K562 (cell line): ENCODE measurements around the gene NME7. TPM values are rescaled to one million over a fixed set of nuclear protein-coding genes. Genes with fewer than 3 reads are reported as not detected.

Source experiments
- ATAC-seq: fragments of 200-7000 bp; cut with Tn5 transposase; 3 replicates; pipeline ENCODE4 v1.9.1; 2020; ENCODE audit warnings: moderate library complexity
- BruUV-seq: library from RNA; stranded (reverse); fragments of 400-500 nt; replicated peaks from 2 replicates; lab custom pipeline; 2021; lab: Mats Ljungman, UMichigan
- CTCF ChIA-PET: fragments of 300-600 bp; formaldehyde crosslinking; extraction: SDS; loops from one replicate; lab custom pipeline; 2021; ENCODE audit warnings: low intra/inter-chr PET ratio; lab: Yijun Ruan, JAX
- POLR2A ChIA-PET: fragments of 300-600, 350-650 bp; sonication (Branson Sonifier 250); formaldehyde crosslinking; extraction: SDS; loops from one replicate; lab custom pipeline; 2021; ENCODE audit warnings: antibody characterized with exemption, inconsistent platforms; lab: Yijun Ruan, JAX
- DNase-seq, 4 experiments: peaks; one replicate each; pipeline versions ENCODE4 v3.0.0 to v3.0.0-alpha.2; 2011 to 2018; ENCODE audit warnings: low spot score in 3 of 4, mixed read lengths in 3 of 4; ENCODE audit errors: extremely low read depth in 1 of 4
- FAIRE-seq: peaks from 2 replicates; lab custom pipeline; 2011; peaks lifted over from hg19 to GRCh38; lab: Jason Lieb, UNC
- H2AFZ ChIP-seq: 2 replicates; pipeline ENCODE4 v1.6.0; 2011; ENCODE audit warnings: low read depth, low read length, control low read depth, inconsistent platforms
- H3K27ac ChIP-seq: fragments of 200-600 bp; 3 replicates; pipeline ENCODE4 v1.8.0; 2011; ENCODE audit warnings: low read depth, mild to moderate bottlenecking, control low read depth, inconsistent platforms, low read length, moderate library complexity, mixed read lengths; ENCODE audit errors: extremely low read depth
- H3K27me3 ChIP-seq, 2 experiments: fragments of 300-600 bp in 1 of 2; 2 replicates in 1 of 2; 3 replicates in 1 of 2; pipeline versions ENCODE4 v1.6.0 to v1.8.0; 2011; ENCODE audit warnings: inconsistent platforms in 2 of 2, low read length in 2 of 2, mild to moderate bottlenecking in 1 of 2, mixed read lengths in 1 of 2, moderate library complexity in 1 of 2; ENCODE audit not compliant: control insufficient read depth in 2 of 2, insufficient read depth in 2 of 2
- H3K36me3 ChIP-seq: fragments of 300-600 bp; 3 replicates; pipeline ENCODE4 v1.8.0; 2011; ENCODE audit warnings: mild to moderate bottlenecking, low read length, inconsistent platforms; ENCODE audit not compliant: control insufficient read depth, insufficient read depth
- H3K4me1 ChIP-seq, 2 experiments: fragments of 200-600 bp in 1 of 2; replicated peaks in 1 of 2; 2 replicates in 1 of 2; 3 replicates in 1 of 2; pipeline versions ENCODE4 v1.5.1 to v1.8.0; 2011; ENCODE audit warnings: inconsistent platforms in 2 of 2, low read length in 2 of 2, mild to moderate bottlenecking in 1 of 2, mixed read lengths in 1 of 2, moderate library complexity in 1 of 2; ENCODE audit not compliant: control insufficient read depth in 2 of 2, insufficient read depth in 2 of 2
- H3K4me2 ChIP-seq: 2 replicates; pipeline ENCODE4 v1.6.1; 2011; ENCODE audit warnings: low read length, control low read depth, inconsistent platforms, mixed read lengths; ENCODE audit not compliant: insufficient read depth
- H3K4me3 ChIP-seq: fragments of 200-600 bp; sonication (generic), shearing (Covaris generic); 2 replicates; pipeline ENCODE4 v1.5.1; 2016; ENCODE audit warnings: control low read depth, inconsistent platforms
- H3K79me2 ChIP-seq: fragments of 200-600 bp; 3 replicates; pipeline ENCODE4 v1.8.0; 2011; ENCODE audit warnings: low read length, inconsistent platforms; ENCODE audit not compliant: control insufficient read depth, insufficient read depth
- H3K9ac ChIP-seq, 2 experiments: 2 replicates each; pipeline versions ENCODE4 v1.6.0 to v1.6.1; 2011; ENCODE audit warnings: low read depth in 2 of 2, low read length in 2 of 2, control low read depth in 1 of 2, inconsistent platforms in 1 of 2, mild to moderate bottlenecking in 1 of 2, mixed read lengths in 1 of 2; ENCODE audit not compliant: insufficient read depth in 1 of 2
- H3K9me1 ChIP-seq: one replicate; pipeline ENCODE4 v1.6.0; 2011; ENCODE audit warnings: inconsistent platforms, mild to moderate bottlenecking, low read length, moderate library complexity; ENCODE audit not compliant: control insufficient read depth, insufficient read depth
- H3K9me3 ChIP-seq: replicated peaks from 2 replicates; pipeline ENCODE4 v1.5.1; 2011; ENCODE audit warnings: low read depth, low read length, inconsistent platforms; ENCODE audit not compliant: control insufficient read depth, insufficient read depth
- H4K20me1 ChIP-seq: replicated peaks from 2 replicates; pipeline ENCODE4 v1.6.1; 2011; ENCODE audit warnings: low read length, inconsistent platforms, mixed read lengths; ENCODE audit not compliant: control insufficient read depth, insufficient read depth
- CEBPG ChIP-seq, 3 experiments: fragments of 200-800 bp in 1 of 3; sonication (Bioruptor generic) in 1 of 3; sonication (generic) in 1 of 3; formaldehyde crosslinking in 1 of 3; IDR thresholded peaks in 2 of 3; conservative IDR thresholded peaks in 1 of 3; 2 replicates each; pipeline versions ENCODE4 v1.6.1 to v1.8.0; 2016 to 2022; ENCODE audit warnings: missing compliant biosample characterization in 2 of 3, missing genetic modification characterization in 2 of 3, mild to moderate bottlenecking in 1 of 3, missing genetic modification reagents in 1 of 3
- ETV6 ChIP-seq, 3 experiments: fragments of 150-350 bp in 1 of 3; sonication (generic) in 1 of 3; formaldehyde crosslinking in 1 of 3; IDR thresholded peaks; 2 replicates each; pipeline versions ENCODE4 v1.6.1 to v1.8.0; 2014 to 2022; ENCODE audit warnings: borderline replicate concordance in 2 of 3, low read depth in 2 of 3, antibody characterized with exemption in 1 of 3, low read length in 1 of 3, mild to moderate bottlenecking in 1 of 3, missing genetic modification reagents in 1 of 3
- HSF4 ChIP-seq: fragments of 250-450 bp; sonication (Bioruptor Pico); IDR thresholded peaks from 2 replicates; pipeline ENCODE4 v2.1.2; 2022; ENCODE audit warnings: mild to moderate bottlenecking, moderate library complexity, borderline replicate concordance
- MAFF ChIP-seq: IDR thresholded peaks from 2 replicates; pipeline ENCODE4 v1.6.1; 2012; ENCODE audit warnings: low read length, improper control_type of control experiment
- MAFK ChIP-seq: IDR thresholded peaks from 2 replicates; pipeline ENCODE4 v1.6.1; 2011; ENCODE audit warnings: low read length, improper control_type of control experiment
- NKRF ChIP-seq: fragments of 450-650 bp; IDR thresholded peaks from 2 replicates; pipeline ENCODE4 v1.6.1; 2016; ENCODE audit warnings: borderline replicate concordance
- PHF8 ChIP-seq: fragments of 200-600 bp; sonication (generic); IDR thresholded peaks from 2 replicates; pipeline ENCODE4 v1.6.1; 2012; ENCODE audit warnings: mixed run types, mild to moderate bottlenecking, inconsistent platforms, low read length, moderate library complexity, borderline replicate concordance
- SMAD3 ChIP-seq: fragments of 450-650 bp; formaldehyde crosslinking; conservative IDR thresholded peaks from 2 replicates; pipeline ENCODE4 v1.4.0; 2020; ENCODE audit warnings: mild to moderate bottlenecking
- U2AF2 ChIP-seq: fragments of 200-400 bp; formaldehyde crosslinking; optimal IDR thresholded peaks from 2 replicates; pipeline ENCODE3; 2017; ENCODE audit warnings: low read depth, mild to moderate bottlenecking, low read length
- ZBTB7A ChIP-seq: IDR thresholded peaks from 2 replicates; pipeline ENCODE4 v1.6.1; 2011; ENCODE audit warnings: low read depth, mild to moderate bottlenecking, low read length, moderate library complexity, borderline replicate concordance; ENCODE audit not compliant: control insufficient read depth
- ZKSCAN1 ChIP-seq: fragments of 150-350 bp; IDR thresholded peaks from 2 replicates; pipeline ENCODE4 v1.6.1; 2016; ENCODE audit warnings: low read depth, low read length
- ZNF316 ChIP-seq: fragments of 450-650 bp; IDR thresholded peaks from 2 replicates; pipeline ENCODE4 v1.6.1; 2016
- ZNF444 ChIP-seq: fragments of 250-450 bp; sonication (Bioruptor Pico); IDR thresholded peaks from 2 replicates; pipeline ENCODE4 v1.4.0; 2020; ENCODE audit warnings: mild to moderate bottlenecking, moderate library complexity
- ZNF696 ChIP-seq: fragments of 250-450 bp; sonication (Bioruptor Pico); conservative IDR thresholded peaks from 2 replicates; pipeline ENCODE4 v1.4.0; 2020; ENCODE audit warnings: mild to moderate bottlenecking, moderate library complexity
- WGBS: fragments of 100-300 bp; shearing (Covaris generic); methylation state at CpG from one replicate; pipeline ENCODE4 v1.1.6; 2016; ENCODE audit warnings: low coverage, mixed read lengths; ENCODE audit not compliant: insufficient coverage; ENCODE audit errors: missing lambda C conversion rate; 5-methylcytosine and 5-hydroxymethylcytosine counted together
- in situ Hi-C: fragments of 300-500 bp; cut with MboI; formaldehyde crosslinking; loops from 4 replicates; pipeline ENCODE4 v1.15.0; 2018; ENCODE audit warnings: inconsistent platforms, mixed read lengths
- intact Hi-C: fragments of 100-400 bp; cut with micrococcal nuclease; formaldehyde crosslinking; loops from 2 replicates; pipeline ENCODE4 v1.14.2; 2022
- polyA plus RNA-seq, 8 experiments: library from polyadenylated mRNA; depleted of rRNA in 4 of 8; stranded (reverse) in 5 of 8; unstranded in 3 of 8; fragments of >200 nt; fragmentation: Nextera tagmentation in 2 of 8; fragmentation: Illumina TruSeq in 1 of 8; extraction: Ambion mirVana in 2 of 8; extraction: Trizol in 1 of 8; gene quantifications; 2 replicates each; pipeline versions ENCODE4 v1.2.1 to v1.2.3, GENCODE V29; 2011 to 2014; ENCODE audit warnings: inconsistent platforms in 1 of 8, missing spikeins in 1 of 8
- total RNA-seq, 7 experiments: library from RNA; depleted of rRNA in 6 of 7; stranded (reverse); fragments of >200 nt in 6 of 7; fragmentation: Illumina TruSeq in 2 of 7; extraction: Trizol in 2 of 7; gene quantifications; 2 replicates each; pipeline versions ENCODE4 v1.2.1 to v1.2.3, GENCODE V29; 2011 to 2021; ENCODE audit warnings: low replicate concordance in 1 of 7

The NME7 gene
- total and polyA plus RNA-seq, 9 of the 15 experiments (the other 6 are each of a cell fraction or from before 2014, with no cell fraction given): 7.9 to 43.2 (median 23.9) TPM

DNA sequence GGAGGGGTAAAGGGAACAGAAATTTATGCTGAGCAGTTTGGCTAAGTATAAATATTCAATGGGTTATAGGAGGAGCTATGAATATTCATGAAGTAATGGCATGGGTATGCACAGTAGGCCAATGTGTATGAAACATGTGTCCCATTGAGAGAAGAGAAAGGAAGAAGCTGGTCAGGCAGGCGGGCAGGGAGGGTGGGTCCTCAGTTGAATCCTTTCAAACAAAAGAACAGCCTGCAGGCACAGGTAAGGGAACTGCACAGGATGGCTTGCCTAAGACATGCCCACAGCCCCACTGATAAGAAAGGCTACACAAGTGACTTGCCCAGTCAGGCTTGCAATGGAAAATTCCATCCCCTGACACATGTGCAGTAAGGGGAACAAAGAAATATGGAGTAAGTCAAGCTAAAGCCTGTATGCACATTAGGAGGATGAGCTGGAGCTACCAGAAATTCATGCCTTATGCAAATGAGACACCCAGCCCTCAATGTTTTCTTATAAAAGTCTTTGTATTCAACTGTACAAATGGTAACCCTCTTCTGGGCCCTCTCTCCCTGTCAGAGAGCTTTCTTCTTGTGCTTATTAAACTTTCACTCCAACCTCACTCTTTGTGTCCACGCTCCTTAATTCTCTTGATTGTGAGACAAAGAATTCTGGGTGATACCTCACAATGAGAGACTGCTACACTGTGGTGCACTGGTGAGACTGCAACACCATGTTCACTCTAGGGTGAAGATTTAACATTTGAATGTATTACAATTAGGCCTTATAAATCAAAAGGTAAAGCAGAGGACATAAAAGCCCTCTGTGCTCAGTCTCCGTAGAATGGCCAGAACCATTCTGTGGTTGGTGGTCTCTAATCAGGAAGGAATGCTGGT is 164.6 kb downstream of the NME7 start (continued):
- TF ChIP-seq CEBPG (CRISPR knock-in tag; IDR thresholded peaks at IDR 0.05) (no peak), CEBPG (tag; conservative IDR thresholded peaks at IDR 0.05 in 1 of 2, IDR thresholded peaks at IDR 0.05 in 1 of 2) (no peak), ZNF444 (CRISPR knock-in tag) (no peak), ZBTB7A (no peak)

DNA sequence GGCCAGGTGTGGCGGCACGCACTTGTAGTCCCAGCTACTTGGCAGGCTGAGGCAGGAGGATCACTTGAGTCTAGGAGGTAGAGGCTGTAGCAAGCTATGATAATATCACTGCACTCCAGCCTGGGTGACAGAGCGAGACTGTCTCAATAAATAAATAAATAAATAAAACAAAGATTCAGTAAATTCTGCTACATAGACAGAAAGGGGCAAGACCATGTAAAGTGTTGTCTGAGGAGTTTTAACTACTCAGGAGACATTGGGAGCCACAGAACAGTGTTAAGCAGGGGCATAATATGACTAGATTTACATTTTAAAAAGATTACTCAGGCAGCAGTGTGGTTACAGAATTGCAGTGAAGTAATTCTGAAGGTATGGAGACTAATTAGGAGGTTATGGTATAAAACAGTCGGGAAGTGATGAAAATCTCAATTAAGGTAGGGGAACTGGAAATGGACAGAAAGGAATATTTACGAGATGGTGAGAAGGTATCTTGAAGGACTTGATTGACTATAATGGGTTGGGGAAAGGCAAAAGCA is 166.4 kb downstream of the NME7 start:
- no peak for FAIRE-seq
- no peak for TF ChIP-seq U2AF2
- no peak for TF ChIP-seq SMAD3 (CRISPR knock-in tag)
- TF ChIP-seq PHF8: no peak
- no peak for TF ChIP-seq ETV6 (IDR thresholded peaks at IDR 0.05; ENCODE audit: borderline replicate concordance in 1 of 2, low read depth in 2 of 2, low read length in 1 of 2)
- TF ChIP-seq ETV6 (CRISPR knock-in tag; IDR thresholded peaks at IDR 0.05; ENCODE audit: borderline replicate concordance): no peak
- TF ChIP-seq ZKSCAN1: no peak
- TF ChIP-seq HSF4 (CRISPR knock-in tag): no peak
- TF ChIP-seq MAFK: 0 out of 2 replicates have a peak, but pooled peaks have one; percentile 20
- TF ChIP-seq ZNF696 (CRISPR knock-in tag): no peak
- peak; percentile 54; the same call in 1 of the 2 replicates for TF ChIP-seq ZNF316
- no peak for TF ChIP-seq NKRF
- TF ChIP-seq MAFF: 0 out of 2 replicates have a peak, but pooled peaks have one; percentile 11

More for the DNA sequence above, 166.4 kb downstream of the NME7 start:
- Histone ChIP-seq H2AFZ (no peak overlapping the region), H3K9me3 (no peaks in the 10 kb centered on the region), H4K20me1 (no peaks in the 10 kb centered on the region), H3K4me3 (no peak overlapping the region), H3K4me2 (no peak overlapping the region), H3K27ac (no peak overlapping the region), H3K4me1 (no peaks in the 10 kb centered on the region), H3K79me2 (no peaks in the 10 kb centered on the region), H3K9ac (no peak overlapping the region), H3K9me1 (no peaks in the 10 kb centered on the region), H3K27me3 (no peaks in the 10 kb centered on the region), H3K36me3 (no peaks in the 10 kb centered on the region)
- ATAC-seq (no peak), DNase-seq (no peak)
- intact Hi-C loops (no loop called here), in situ Hi-C loops (no loop called here)
- BruUV-seq: no TSS peak
- POLR2A ChIA-PET: interaction anchor here (0.9 kb wide), 1 partner anchor 10 kb away, joined by 4 read pairs; no protein-coding TSS in a partner anchor
- CTCF ChIA-PET: no interaction called here
- WGBS: 46% methylated on average over 5 of the region's 5 CpGs
